ENCODE results near the gene SERPINA9.

Gene SERPINA9

DNA sequence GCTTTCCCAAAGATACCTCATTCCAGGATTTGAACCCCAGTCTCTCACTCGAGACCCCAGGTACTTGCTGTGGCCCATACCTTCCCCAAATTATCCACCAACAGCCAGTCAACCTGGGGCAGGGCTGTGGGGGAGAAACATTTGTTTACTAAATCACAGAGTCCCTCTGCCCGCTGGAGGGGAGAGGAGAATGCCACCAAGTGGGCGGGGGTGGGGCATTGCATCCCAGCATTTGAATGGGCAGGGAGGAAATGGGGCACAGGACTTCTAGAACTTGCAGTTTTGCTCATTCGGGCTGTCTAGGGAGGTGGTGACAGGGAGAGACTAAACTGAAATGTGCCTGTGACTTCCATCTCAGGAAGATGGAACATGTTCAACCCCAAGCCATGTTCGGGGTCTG, 10.9 kb upstream of the SERPINA9 start:
- TF ChIP-seq, protein P1, sequence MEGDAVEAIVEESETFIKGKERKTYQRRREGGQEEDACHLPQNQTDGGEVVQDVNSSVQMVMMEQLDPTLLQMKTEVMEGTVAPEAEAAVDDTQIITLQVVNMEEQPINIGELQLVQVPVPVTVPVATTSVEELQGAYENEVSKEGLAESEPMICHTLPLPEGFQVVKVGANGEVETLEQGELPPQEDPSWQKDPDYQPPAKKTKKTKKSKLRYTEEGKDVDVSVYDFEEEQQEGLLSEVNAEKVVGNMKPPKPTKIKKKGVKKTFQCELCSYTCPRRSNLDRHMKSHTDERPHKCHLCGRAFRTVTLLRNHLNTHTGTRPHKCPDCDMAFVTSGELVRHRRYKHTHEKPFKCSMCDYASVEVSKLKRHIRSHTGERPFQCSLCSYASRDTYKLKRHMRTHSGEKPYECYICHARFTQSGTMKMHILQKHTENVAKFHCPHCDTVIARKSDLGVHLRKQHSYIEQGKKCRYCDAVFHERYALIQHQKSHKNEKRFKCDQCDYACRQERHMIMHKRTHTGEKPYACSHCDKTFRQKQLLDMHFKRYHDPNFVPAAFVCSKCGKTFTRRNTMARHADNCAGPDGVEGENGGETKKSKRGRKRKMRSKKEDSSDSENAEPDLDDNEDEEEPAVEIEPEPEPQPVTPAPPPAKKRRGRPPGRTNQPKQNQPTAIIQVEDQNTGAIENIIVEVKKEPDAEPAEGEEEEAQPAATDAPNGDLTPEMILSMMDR (IDR thresholded peaks at IDR 0.05; ENCODE audit: low read depth, low read length), result no peak
- TF ChIP-seq EZH2phosphoT487 (IDR thresholded peaks at IDR 0.05; ENCODE audit: low read depth), result no peak
- H3K79me2 ChIP-seq (ENCODE audit: low read length), result no peaks in the 10 kb centered on the region
- peak overlapping the region; percentile 99 for H3K4me2 ChIP-seq (ENCODE audit: low read length)
- H3K27ac ChIP-seq (ENCODE audit: low read length), result no peak overlapping the region
- H3K4me3 ChIP-seq (ENCODE audit: low read length), result peak overlapping the region; percentile 83; the same call in 1 of the 2 replicates
- H2AFZ ChIP-seq (ENCODE audit: low read depth, low read length), result peak overlapping the region; percentile 98
- H3K27me3 ChIP-seq (ENCODE audit: low read depth, low read length), result peaks cover 11% of the 10 kb centered on the region; the same call in 1 of the 2 replicates
- H3K36me3 ChIP-seq (replicated peaks; ENCODE audit: low read depth, low read length), result peaks cover 3% of the 10 kb centered on the region
- peaks cover 49% of the 10 kb centered on the region for H3K4me1 ChIP-seq (ENCODE audit: low read length)
- no peaks in the 10 kb centered on the region for H4K20me1 ChIP-seq (ENCODE audit: insufficient read depth, low read length)
- no peak overlapping the region for H3K9ac ChIP-seq (ENCODE audit: low read length)
- no peaks in the 10 kb centered on the region for H3K9me3 ChIP-seq (ENCODE audit: insufficient read depth, low read length)

DNA sequence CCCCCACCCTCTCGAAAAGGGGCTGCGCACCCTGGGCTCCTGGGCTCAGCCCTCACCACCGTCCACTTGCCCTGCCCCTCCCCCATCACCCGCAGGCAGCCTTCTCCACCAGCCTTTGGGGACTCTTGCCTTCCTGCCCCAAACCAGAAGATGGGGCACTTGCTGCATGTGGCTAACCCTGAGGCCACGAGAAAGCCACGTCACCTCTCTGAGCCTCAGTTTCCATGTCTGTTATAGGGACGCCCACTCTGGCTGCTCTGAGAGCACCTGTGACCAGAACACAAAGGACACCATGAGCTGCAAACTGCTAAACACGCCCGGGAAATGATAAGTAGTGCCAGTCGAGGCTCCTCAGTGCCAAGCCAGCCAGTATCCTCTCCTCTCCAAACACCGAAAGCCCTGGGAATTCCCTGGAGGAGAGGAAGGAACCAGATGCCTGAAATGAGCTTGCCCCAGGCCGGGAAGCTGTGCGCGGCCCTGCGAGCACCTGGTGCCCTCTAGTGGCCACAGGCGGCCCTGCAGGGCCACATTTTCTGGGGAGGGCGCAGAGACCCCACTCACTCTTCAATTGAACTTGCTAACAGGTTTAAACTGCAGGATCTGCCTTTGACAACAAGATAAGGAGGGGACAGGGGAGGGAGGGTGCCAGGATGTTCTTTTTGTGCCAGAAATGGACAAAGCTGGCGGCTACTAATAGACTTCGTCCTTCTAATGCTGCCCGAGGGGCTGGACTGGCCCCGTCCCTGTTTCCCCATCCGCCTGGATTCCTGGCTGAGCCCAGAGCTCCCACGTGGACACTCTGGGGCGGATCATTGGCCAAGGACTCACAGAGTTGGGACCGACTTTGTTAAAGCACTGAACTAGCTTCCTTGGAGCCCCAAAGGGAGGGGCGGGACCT, 10.2 kb upstream of the SERPINA9 start:
- Histone ChIP-seq H3K79me2 (ENCODE audit: low read length) (no peaks in the 10 kb centered on the region), H3K9me3 (ENCODE audit: insufficient read depth, low read length) (no peaks in the 10 kb centered on the region), H3K9ac (ENCODE audit: low read length) (peak overlapping the region; percentile 71), H4K20me1 (ENCODE audit: insufficient read depth, low read length) (no peaks in the 10 kb centered on the region), H2AFZ (ENCODE audit: low read depth, low read length) (peak overlapping the region; percentile 98), H3K27me3 (ENCODE audit: low read depth, low read length) (peaks cover 11% of the 10 kb centered on the region; the same call in 1 of the 2 replicates), H3K36me3 (replicated peaks; ENCODE audit: low read depth, low read length) (peaks cover 3% of the 10 kb centered on the region), H3K27ac (ENCODE audit: low read length) (peak overlapping the region; percentile 15; the same call in 1 of the 2 replicates), H3K4me1 (ENCODE audit: low read length) (peaks cover 55% of the 10 kb centered on the region), H3K4me2 (ENCODE audit: low read length) (peak overlapping the region; percentile 99), H3K4me3 (ENCODE audit: low read length) (peak overlapping the region; percentile 83)
- TF ChIP-seq, protein P1 (IDR thresholded peaks at IDR 0.05; ENCODE audit: low read depth, low read length), result peak; percentile 98
- no peak for TF ChIP-seq EZH2phosphoT487 (IDR thresholded peaks at IDR 0.05; ENCODE audit: low read depth)

DNA sequence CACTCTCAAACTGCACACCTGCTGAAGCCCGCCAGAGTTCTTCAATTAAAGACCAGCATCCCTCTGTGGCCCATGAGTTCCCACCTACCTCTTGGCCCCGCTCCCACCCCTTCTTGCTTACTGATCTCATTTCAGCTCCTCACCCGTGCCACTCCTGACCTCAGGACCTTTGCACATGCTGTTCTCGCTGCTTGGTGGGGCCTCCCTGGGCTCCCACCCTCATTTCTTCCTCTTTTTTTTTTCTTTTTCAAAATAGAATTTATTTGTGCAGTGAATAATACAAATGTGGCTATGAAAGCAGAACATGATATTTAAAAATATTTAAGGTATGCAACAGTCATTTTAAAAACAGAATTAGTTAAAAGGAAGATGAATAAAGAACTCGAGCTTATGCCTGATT, 8.5 kb upstream of the SERPINA9 start:
- H3K4me1 ChIP-seq (ENCODE audit: low read length), result peaks cover 55% of the 10 kb centered on the region
- H3K27me3 ChIP-seq (ENCODE audit: low read depth, low read length), result peaks cover 11% of the 10 kb centered on the region; the same call in 1 of the 2 replicates
- H3K9ac ChIP-seq (ENCODE audit: low read length), result no peak overlapping the region
- no peak overlapping the region for H2AFZ ChIP-seq (ENCODE audit: low read depth, low read length)
- no peaks in the 10 kb centered on the region for H3K79me2 ChIP-seq (ENCODE audit: low read length)
- no peak overlapping the region for H3K4me3 ChIP-seq (ENCODE audit: low read length)
- TF ChIP-seq, protein P1 (IDR thresholded peaks at IDR 0.05; ENCODE audit: low read depth, low read length), result no peak
- TF ChIP-seq EZH2phosphoT487 (IDR thresholded peaks at IDR 0.05; ENCODE audit: low read depth), result no peak
- no peak overlapping the region for H3K27ac ChIP-seq (ENCODE audit: low read length)
- peaks cover 3% of the 10 kb centered on the region for H3K36me3 ChIP-seq (replicated peaks; ENCODE audit: low read depth, low read length)
- H4K20me1 ChIP-seq (ENCODE audit: insufficient read depth, low read length), result no peaks in the 10 kb centered on the region
- no peaks in the 10 kb centered on the region for H3K9me3 ChIP-seq (ENCODE audit: insufficient read depth, low read length)
- no peak overlapping the region for H3K4me2 ChIP-seq (ENCODE audit: low read length)

DNA sequence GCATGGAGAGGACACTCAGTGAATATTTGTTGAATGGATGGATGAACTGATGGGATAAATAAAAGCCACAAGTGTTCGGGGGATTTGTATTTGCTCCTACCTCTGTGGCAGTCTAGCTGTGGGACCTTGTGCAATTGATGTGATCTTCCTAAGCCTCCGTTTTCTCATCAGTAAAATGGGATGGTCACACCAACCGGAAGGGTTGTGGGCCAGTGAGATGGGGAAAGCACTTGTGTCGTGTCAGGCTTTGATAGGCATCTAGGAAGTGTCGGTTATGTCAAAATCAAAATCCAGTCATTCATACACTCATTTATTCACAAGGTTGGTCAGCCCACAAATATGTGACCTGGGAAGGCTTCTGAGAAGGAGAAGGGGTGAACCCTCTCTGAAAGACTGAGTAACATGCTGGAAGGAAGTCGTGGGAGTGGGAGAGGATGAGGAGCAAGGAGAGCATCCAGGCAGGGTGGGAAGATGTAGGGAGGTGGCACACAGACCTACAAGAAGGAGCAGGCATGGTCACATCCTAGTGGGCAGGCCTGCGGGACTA, 7.8 kb upstream of the SERPINA9 start:
- peak overlapping the region; percentile 68 for H3K4me2 ChIP-seq (ENCODE audit: low read length)
- TF ChIP-seq, protein P1 (IDR thresholded peaks at IDR 0.05; ENCODE audit: low read depth, low read length), result no peak
- TF ChIP-seq EZH2phosphoT487 (IDR thresholded peaks at IDR 0.05; ENCODE audit: low read depth), result no peak
- H4K20me1 ChIP-seq (ENCODE audit: insufficient read depth, low read length), result no peaks in the 10 kb centered on the region
- H3K27me3 ChIP-seq (ENCODE audit: low read depth, low read length), result peaks cover 11% of the 10 kb centered on the region; the same call in 1 of the 2 replicates
- H3K79me2 ChIP-seq (ENCODE audit: low read length), result no peaks in the 10 kb centered on the region
- H3K9ac ChIP-seq (ENCODE audit: low read length), result no peak overlapping the region; the same call in 1 of the 2 replicates
- H3K4me1 ChIP-seq (ENCODE audit: low read length), result peaks cover 55% of the 10 kb centered on the region
- peaks cover 6% of the 10 kb centered on the region; the same call in 1 of the 2 replicates for H3K9me3 ChIP-seq (ENCODE audit: insufficient read depth, low read length)
- H3K4me3 ChIP-seq (ENCODE audit: low read length), result peak overlapping the region; percentile 41
- peaks cover 5% of the 10 kb centered on the region for H3K36me3 ChIP-seq (replicated peaks; ENCODE audit: low read depth, low read length)
- peak overlapping the region; percentile 75 for H3K27ac ChIP-seq (ENCODE audit: low read length)
- H2AFZ ChIP-seq (ENCODE audit: low read depth, low read length), result no peak overlapping the region; the same call in 1 of the 2 replicates

Measured in OCI-LY3 (cell line).